Nephron progenitor cell (in vitro differentiated cells): ENCODE measurements around the gene RAB34.

ENCODE experiments used
- DNase-seq: peaks from one replicate; pipeline ENCODE4 v3.0.0; 2021
- H3K27ac Mint-ChIP-seq: 2 replicates; pipeline ENCODE4 v1.8.0; 2021; ENCODE audit warnings: mild to moderate bottlenecking, moderate library complexity, mixed read lengths
- H3K27me3 Mint-ChIP-seq: 2 replicates; pipeline ENCODE4 v1.8.0; 2021; ENCODE audit warnings: mild to moderate bottlenecking, low read depth, mixed read lengths; ENCODE audit not compliant: poor library complexity
- H3K36me3 Mint-ChIP-seq: 2 replicates; pipeline ENCODE4 v1.8.0; 2021; ENCODE audit warnings: low read depth, mixed read lengths
- H3K4me1 Mint-ChIP-seq: 2 replicates; pipeline ENCODE4 v1.8.0; 2021; ENCODE audit warnings: mixed read lengths
- H3K4me3 Mint-ChIP-seq: 2 replicates; pipeline ENCODE4 v1.8.0; 2021; ENCODE audit warnings: mild to moderate bottlenecking, moderate library complexity, mixed read lengths
- H3K9me3 Mint-ChIP-seq: 2 replicates; pipeline ENCODE4 v1.8.0; 2021; ENCODE audit warnings: mild to moderate bottlenecking, moderate library complexity, mixed read lengths
- TF ChIP-seq, protein P1 (sequence below): fragments of 200-600 bp; sonication (generic); IDR thresholded peaks from 2 replicates; pipeline ENCODE4 v1.5.0; 2021; ENCODE audit warnings: antibody characterized with exemption

The RAB34 gene

DNA sequence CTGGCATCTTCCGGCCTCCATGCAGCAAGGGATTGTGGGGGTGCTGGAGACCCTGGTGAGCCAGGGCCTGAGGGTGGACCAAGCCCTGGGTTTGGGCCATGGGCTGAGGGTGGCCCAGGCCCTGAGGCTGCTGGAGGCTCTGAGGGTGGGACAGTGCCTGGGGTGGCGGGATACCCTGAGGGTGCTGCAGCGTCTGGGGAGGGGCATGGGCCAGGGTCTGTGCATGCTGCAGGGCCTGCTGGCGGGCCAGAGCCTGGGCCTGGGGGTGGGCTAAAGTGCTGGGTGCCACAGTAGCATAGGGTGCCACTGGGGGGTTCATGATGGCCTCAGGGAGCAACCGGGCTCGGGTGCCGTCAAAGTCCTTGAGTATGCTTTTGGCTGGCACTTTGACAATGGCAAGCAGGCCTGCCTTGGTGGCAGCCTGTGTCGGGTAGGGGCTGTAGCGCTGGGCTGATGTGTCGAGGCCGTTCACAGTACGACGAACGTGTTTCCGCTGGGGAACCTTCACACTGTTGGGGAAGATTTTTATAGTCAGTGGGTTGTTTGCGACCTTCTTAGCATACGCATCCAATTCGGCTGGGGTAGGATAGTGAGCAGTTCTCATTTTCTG is 41.7 kb upstream of the RAB34 start:
- H3K4me1 Mint-ChIP-seq: peaks cover 21% of the 10 kb centered on the region
- H3K27ac Mint-ChIP-seq: peak overlapping the region; percentile 90
- peaks cover 3% of the 10 kb centered on the region for H3K27me3 Mint-ChIP-seq
- no peak overlapping the region for H3K4me3 Mint-ChIP-seq
- H3K36me3 Mint-ChIP-seq: peaks cover 51% of the 10 kb centered on the region
- DNase-seq: no peak
- no peaks in the 10 kb centered on the region for H3K9me3 Mint-ChIP-seq
- TF ChIP-seq, protein P1, sequence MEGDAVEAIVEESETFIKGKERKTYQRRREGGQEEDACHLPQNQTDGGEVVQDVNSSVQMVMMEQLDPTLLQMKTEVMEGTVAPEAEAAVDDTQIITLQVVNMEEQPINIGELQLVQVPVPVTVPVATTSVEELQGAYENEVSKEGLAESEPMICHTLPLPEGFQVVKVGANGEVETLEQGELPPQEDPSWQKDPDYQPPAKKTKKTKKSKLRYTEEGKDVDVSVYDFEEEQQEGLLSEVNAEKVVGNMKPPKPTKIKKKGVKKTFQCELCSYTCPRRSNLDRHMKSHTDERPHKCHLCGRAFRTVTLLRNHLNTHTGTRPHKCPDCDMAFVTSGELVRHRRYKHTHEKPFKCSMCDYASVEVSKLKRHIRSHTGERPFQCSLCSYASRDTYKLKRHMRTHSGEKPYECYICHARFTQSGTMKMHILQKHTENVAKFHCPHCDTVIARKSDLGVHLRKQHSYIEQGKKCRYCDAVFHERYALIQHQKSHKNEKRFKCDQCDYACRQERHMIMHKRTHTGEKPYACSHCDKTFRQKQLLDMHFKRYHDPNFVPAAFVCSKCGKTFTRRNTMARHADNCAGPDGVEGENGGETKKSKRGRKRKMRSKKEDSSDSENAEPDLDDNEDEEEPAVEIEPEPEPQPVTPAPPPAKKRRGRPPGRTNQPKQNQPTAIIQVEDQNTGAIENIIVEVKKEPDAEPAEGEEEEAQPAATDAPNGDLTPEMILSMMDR: no peak

GRCh38 chr17:28758411-28759121 is 40.9 kb upstream of the RAB34 start:
- H3K36me3 Mint-ChIP-seq: peaks cover 48% of the 10 kb centered on the region
- H3K27me3 Mint-ChIP-seq: peaks cover 3% of the 10 kb centered on the region
- TF ChIP-seq, protein P1: no peak
- no peak overlapping the region for H3K27ac Mint-ChIP-seq
- no peak for DNase-seq
- H3K4me1 Mint-ChIP-seq: peaks cover 16% of the 10 kb centered on the region
- H3K9me3 Mint-ChIP-seq: no peaks in the 10 kb centered on the region
- H3K4me3 Mint-ChIP-seq: no peak overlapping the region

- Mint-ChIP-seq H3K4me3 (no peak overlapping the region), H3K36me3 (peaks cover 63% of the 10 kb centered on the region), H3K9me3 (no peaks in the 10 kb centered on the region), H3K4me1 (peaks cover 8% of the 10 kb centered on the region), H3K27ac (peak overlapping the region; percentile 34), H3K27me3 (peaks cover 3% of the 10 kb centered on the region)
- no peak for DNase-seq
- TF ChIP-seq, protein P1: no peak
These were observed 38.6 kb upstream of the RAB34 start for GRCh38 chr17:28756049-28756804.

- TF ChIP-seq, protein P1: no peak
- Mint-ChIP-seq H3K4me3 (no peak overlapping the region), H3K36me3 (peaks cover 65% of the 10 kb centered on the region), H3K9me3 (no peaks in the 10 kb centered on the region), H3K27ac (peak overlapping the region; percentile 34), H3K4me1 (peaks cover 3% of the 10 kb centered on the region), H3K27me3 (peaks cover 3% of the 10 kb centered on the region)
- no peak for DNase-seq
These were observed 37.8 kb upstream of the RAB34 start for GRCh38 chr17:28755486-28755885.

DNA sequence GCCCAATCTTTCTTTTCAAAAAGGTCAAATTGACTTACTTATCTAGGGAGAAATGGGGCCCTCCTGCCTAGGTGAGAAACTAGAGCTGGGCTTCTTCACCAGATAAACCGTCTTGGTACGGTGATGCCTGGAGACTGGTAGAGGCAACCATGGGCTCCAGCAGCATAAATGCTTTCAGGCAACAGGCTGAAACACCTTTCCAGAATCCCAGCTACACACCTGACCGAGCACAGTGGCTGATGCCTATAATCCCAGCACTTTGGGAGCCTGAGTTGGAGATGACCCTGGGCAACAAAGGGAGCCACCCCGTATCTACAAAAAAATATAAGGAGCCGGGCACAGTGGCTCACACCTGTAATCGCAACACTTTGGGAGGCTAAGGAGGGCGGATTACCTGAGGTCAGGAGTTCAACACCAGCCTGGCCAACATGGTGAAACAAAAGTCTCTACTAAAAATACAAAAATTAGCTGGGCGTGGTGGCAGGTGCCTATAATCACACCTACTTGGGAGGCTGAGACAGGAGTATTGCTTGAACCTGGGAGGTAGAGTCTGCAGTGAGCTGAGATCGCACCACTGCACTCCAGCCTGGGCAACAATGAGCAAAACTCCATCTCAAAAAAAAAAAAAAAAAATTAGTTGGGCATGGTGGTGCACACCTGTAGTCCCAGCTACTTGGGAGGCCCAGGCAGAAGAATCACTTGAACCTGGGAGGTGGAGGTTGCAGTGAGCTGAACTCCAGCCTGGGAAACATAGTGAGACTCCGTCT is 34.1 kb upstream of the RAB34 start:
- Mint-ChIP-seq H3K9me3 (no peaks in the 10 kb centered on the region), H3K27me3 (no peaks in the 10 kb centered on the region), H3K4me3 (no peak overlapping the region), H3K36me3 (peaks cover 57% of the 10 kb centered on the region), H3K27ac (no peak overlapping the region), H3K4me1 (peaks cover 14% of the 10 kb centered on the region)
- no peak for DNase-seq
- TF ChIP-seq, protein P1: no peak
